HG03196 (cell line): ENCODE data around the gene PGLYRP2.
"Not testable (repeated sequence)": the region's sequence is repeated elsewhere in the genome, so short reads cannot be mapped to it uniquely, and the experiment has no call there.

Experiments used
- ATAC-seq: cut with Tn5 transposase; IDR thresholded peaks from one replicate; pipeline ENCODE4 v1.9.1; 2021; ENCODE audit not compliant: unreplicated experiment

The PGLYRP2 gene

DNA sequence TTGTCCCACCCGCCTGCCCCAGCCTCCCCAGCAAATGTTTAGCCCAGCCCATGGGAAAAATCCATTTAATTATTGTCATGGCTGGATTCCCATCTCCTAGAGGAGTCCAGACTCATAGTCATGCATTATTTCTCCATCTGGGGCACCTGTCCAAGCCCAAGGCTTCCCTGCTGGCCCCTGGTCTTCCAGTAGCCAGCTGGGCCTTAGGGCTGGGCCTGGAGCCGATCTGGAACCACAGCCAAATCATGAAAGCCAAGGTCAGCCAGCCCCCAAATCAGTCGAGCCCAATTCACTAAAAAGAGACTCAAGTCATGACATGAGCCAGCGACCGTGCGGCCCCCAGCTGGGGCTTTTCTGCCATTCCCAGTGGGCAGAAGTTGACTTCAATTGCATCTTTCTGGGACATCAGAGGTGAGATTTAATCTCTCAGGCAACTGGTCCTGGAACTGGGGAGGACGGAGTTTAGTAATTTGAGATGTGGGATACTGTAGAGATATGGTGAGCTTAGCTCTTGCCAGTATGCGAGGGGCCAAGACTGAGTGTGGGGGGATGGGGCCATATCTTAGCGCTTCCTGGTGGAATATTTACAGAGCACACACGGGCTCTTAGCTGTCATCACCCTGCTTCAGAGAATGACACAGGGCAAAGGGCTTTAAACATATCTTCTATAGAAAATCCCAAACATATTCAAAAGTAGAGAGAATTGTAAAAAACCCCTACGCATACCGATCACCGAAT lies 9.4 kb upstream of the PGLYRP2 start:
- no peak for ATAC-seq

DNA sequence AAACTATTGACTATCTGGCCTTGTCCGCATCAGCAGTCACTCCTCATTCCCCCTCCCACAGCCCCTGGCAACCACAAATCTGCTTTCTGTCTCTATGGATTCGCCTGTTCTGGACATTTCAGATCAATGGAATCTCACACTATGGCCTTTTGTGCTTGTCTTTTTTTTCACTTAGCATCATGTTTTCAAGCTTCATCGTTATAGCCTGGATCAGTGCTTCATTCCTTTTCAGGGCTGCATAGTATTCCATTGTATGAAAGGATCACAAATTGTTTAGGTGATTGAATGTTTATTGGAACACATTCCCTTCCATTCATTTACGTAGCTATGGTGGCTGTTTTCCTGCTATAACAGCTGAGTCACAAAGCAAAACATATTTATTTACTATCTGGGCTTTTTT lies 7.7 kb upstream of the PGLYRP2 start:
- no peak for ATAC-seq

DNA sequence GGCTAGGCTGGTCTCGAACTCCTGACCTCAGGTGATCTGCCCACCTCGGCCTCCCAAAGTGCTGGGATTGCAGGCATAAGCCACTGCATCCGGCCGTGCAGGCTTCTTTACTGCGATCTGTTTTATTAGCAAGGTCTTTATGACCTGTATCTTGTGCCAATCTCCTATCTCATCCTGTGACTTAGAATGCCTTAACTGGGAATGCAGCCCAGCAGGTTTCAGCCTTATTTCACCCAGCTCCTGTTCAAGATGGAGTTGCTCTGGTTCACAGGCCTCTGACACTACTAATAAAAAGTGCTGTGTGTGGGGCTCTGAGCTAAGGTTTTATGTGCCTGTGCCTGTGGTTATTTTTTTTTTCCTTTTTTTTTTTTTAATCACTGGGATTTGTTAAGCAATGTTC lies 6.5 kb upstream of the PGLYRP2 start:
- not testable (repeated sequence) for ATAC-seq

- ATAC-seq: not testable (repeated sequence)
Observed at GRCh38 chr19:15480996-15481395, 1.7 kb upstream of the PGLYRP2 start.

DNA sequence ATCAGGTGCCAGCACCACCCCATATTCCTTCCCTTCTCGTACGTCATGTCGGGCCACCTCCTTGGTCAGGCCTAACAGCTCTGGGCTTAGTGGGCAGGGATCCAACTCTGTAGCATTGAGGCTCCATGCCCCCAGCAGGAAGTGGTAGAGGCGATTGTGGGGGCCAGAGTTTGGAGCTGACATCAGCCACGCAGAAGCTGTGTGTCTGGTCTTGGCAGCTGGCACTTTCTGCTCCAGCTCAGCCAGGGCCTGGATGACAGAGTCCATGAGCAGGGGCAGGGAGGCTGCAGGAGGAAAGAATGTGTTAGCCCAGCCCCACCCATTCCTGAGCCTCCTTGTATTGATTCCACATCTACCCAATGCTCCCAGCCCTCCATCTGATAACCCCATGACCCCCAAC lies 3.0 kb downstream of the PGLYRP2 start:
- ATAC-seq: no peak

- ATAC-seq: no peak
Observed at GRCh38 chr19:15475611-15476010, 3.7 kb downstream of the PGLYRP2 start.

DNA sequence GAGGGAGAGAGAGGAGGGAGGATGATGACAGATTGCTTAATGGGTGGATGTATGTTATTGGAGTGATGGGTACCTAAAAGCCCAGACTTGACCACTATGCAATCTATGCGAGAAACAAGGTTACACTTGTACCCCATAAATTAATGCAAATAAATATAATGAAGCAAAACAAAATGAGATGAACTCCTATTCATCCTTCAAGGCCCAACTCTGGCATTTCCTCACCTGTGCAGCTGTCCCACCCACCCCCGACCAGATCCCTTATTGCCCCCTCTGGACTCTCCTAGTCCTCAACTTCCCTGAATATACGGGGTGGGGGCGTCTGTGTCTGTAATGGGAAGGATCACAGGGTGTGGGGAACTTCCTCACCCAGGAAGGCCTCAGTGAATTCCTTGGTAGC lies 4.1 kb downstream of the PGLYRP2 start:
- ATAC-seq: no peak

GRCh38 chr19:15473821-15474220 lies 5.5 kb downstream of the PGLYRP2 start:
- ATAC-seq: not testable (repeated sequence)

- no peak for ATAC-seq
Observed at GRCh38 chr19:15471639-15472101, 7.6 kb downstream of the PGLYRP2 start.

DNA sequence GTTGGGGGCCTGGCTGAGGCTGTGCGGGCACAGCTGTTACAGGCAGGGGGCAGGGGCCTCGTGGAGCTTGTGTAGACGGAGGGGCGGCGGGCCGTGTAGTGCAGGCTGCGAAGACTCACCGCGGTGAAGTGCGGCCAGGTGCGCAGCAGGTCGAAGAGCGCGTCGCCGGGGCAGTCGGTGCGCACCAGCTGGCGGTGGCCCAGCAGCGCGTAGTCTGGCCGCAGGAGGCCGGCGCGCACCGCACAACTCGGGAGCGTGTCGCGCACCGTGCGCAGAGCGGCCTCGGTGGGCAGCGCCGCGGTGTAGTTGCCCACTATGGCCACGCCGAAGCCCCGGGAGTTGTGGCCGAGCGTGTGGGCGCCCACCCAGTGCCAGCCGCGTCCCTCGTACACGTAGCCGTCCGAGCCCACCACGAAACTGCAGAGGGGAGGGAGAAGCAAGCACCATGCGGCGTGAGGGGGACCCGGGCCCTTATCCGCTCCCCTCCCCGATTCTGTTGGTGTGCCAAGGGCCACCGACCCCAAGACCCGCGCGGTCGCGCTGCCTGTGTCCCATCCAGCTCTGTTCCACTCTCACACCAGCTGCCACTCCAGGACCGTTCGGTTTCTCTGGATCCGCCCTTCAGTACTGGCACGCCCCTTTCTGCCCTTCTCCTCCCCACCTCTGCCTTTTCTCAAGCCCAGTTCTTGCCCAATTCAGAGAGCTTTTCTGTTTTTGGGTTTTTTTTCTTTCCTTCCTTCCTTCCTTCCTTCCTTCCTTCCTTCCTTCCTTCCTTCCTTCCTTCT lies 9.6 kb downstream of the PGLYRP2 start:
- ATAC-seq: no peak

DNA sequence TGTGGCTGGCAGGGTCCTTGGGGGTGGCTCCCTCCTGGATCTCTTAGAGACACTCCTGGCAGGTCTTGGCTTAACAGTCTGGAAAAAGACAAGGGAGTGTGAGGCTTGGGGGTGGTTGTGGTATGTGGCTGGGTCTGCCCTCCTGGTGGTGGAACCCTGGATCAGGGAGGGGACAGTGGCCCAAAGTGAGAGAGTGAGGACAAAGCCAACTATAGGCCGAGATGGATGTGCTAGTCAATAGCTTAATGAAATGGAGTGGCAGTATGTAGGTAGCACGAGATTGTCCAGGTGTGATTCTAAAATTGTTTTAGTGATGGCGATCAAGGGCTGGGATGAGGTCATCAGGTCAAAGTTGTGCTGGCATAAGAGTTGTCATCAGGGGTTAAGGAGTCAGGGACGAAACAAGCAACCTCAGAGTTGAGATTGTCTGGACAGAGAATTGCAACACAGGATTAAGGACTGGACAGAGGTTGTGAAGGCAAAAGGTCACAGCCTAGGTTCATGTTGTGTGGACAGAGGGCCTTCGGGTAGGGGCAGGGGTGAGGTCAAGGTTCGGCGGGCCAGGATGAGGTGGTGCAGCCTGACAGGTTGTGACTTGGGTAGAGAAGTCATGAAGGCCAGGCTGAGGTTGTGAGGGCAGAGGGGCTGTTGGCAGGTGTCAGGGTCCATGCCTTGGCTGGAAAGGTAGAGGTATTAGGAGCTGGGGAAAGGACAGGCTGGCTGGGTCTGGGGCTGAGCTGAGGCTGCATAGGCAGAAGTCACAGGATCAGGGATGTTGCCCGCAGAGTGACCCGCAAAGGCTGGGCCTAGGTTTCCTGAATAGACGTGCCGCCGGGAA lies 10.4 kb downstream of the PGLYRP2 start:
- no peak for ATAC-seq

DNA sequence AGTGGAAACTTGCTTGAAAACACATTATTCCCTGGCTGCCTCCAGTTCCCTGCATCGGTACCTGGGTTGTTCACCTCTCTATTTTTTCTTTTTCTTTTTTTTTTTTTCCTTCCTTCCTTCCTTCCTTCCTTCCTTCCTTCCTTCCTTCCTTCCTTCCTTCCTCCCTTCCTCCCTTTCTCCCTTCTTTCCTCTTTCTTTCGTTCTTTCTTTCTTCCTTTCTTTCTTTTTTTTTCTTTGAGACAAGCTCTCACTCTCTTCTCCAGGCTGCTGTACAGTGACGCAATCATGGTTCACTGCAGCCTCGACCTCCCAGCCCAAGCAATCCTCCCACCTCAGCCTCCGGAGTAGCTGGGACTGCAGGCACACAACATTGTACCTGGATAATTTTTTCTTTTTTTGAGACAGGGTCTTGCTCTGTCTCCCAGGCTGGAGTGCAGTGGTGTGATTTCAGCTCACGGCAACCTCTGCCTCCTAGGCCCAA lies 11.5 kb downstream of the PGLYRP2 start:
- no peak for ATAC-seq

DNA sequence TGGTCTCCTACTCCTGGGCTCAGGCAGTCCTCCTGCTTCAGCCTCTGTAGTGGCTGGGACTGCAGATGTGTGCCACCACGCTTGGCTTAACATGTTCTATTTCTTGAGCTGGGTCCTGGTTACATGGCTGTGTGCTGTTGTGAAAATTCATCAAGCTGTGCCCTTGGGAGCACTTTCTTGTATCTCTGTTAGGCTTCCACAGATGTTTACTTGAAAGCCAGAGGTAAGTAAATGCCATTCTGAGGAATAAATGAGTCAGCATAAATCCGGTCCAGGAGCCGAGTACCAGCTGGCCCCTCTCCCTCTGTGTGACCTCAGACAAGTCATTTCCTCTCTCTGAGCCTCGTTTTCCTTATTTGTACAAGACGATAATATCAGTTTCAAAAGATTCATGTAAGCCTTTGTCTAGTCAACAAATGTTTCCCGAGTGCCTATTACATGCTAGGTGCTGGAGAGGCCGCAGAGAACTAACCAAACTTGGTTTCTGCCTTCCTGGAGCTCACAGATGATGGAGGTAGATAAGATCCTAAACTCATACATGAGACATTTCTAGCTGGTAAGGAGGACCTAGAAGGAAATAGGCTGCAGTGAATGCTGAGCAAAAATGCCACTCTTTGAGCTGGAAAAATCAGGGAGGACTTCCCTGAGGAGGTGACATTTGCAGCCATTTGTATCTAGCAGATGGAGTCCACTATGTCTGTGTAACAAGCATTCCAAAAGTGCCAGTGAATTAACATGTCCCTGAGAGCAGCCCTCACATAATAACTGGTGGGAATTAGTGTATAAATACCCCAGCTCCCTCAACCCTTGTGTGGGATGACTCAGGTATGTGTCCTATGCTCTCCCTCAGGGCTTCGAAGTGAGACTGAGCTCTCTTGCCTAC lies 12.2 kb downstream of the PGLYRP2 start:
- ATAC-seq: peak; percentile 58

- ATAC-seq: peak; percentile 30
Observed at GRCh38 chr19:15464394-15465385, 14.6 kb downstream of the PGLYRP2 start, which contains the start of gene RASAL3. Gene RASAL3, minus strand, starts transcription at chr19:15464544. Its CDS starts 186 bp downstream, at chr19:15464358.

GRCh38 chr19:15463861-15464371 lies 15.4 kb downstream of the PGLYRP2 start:
- ATAC-seq: peak; percentile 35

GRCh38 chr19:15461694-15462093 lies 17.6 kb downstream of the PGLYRP2 start:
- ATAC-seq: no peak

GRCh38 chr19:15457701-15458484 lies 21.4 kb downstream of the PGLYRP2 start:
- no peak for ATAC-seq
